Measurements from ENCODE around the gene TNC.

DNA sequence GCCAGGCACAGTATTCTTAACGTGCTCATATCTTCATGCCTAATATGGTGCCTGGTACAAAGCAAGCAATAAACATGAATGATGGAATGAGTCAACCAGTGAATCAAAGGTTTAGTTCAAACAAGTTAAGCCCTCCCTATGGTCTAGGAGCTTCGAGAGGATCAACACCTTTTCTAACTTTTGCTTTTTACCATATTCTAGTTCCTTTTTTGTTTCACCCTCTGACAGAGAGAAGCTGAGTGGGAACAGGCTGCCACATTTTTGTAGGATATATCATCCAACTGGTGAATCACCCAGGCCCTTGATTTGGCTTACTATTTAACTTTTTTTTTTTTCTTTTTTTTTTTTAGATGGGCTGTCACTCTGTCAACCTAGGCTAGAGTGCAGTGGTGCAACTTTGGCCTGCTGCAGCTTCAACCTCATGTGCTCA lies 39.3 kb upstream of the TNC start:
- TF ChIP-seq POLR2A (IDR thresholded peaks at IDR 0.05): no peak
- TF ChIP-seq, protein P1, sequence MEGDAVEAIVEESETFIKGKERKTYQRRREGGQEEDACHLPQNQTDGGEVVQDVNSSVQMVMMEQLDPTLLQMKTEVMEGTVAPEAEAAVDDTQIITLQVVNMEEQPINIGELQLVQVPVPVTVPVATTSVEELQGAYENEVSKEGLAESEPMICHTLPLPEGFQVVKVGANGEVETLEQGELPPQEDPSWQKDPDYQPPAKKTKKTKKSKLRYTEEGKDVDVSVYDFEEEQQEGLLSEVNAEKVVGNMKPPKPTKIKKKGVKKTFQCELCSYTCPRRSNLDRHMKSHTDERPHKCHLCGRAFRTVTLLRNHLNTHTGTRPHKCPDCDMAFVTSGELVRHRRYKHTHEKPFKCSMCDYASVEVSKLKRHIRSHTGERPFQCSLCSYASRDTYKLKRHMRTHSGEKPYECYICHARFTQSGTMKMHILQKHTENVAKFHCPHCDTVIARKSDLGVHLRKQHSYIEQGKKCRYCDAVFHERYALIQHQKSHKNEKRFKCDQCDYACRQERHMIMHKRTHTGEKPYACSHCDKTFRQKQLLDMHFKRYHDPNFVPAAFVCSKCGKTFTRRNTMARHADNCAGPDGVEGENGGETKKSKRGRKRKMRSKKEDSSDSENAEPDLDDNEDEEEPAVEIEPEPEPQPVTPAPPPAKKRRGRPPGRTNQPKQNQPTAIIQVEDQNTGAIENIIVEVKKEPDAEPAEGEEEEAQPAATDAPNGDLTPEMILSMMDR (IDR thresholded peaks at IDR 0.05): no peak

All from heart left ventricle (tissue), 13 donors.